MM.1S (cell line): Measurements from ENCODE around the gene LRRC63.

Experiments
- DNase-seq: peaks from one replicate; pipeline ENCODE4 v3.0.0-alpha.2; 2015
- H2AFZ ChIP-seq: fragments of 300-600 bp; sonication (generic); 2 replicates; pipeline ENCODE4 v1.6.0; 2016; ENCODE audit warnings: antibody characterized with exemption, low read length
- H3F3A ChIP-seq: fragments of 300-600 bp; sonication (generic); 2 replicates; pipeline ENCODE4 v1.6.1; 2016; ENCODE audit warnings: mild to moderate bottlenecking, antibody characterized with exemption, low read length, moderate library complexity, mixed read lengths; ENCODE audit not compliant: insufficient read depth
- H3K27ac ChIP-seq: fragments of 300-600 bp; sonication (generic); 2 replicates; pipeline ENCODE4 v1.5.1; 2016; ENCODE audit warnings: mild to moderate bottlenecking, low read length
- H3K27me3 ChIP-seq: fragments of 300-600 bp; sonication (generic); replicated peaks from 2 replicates; pipeline ENCODE4 v1.6.0; 2016; ENCODE audit warnings: low read length; ENCODE audit not compliant: insufficient read depth
- H3K36me3 ChIP-seq: fragments of 300-600 bp; sonication (generic); replicated peaks from 2 replicates; pipeline ENCODE4 v1.6.1; 2016; ENCODE audit warnings: mild to moderate bottlenecking, low read length, mixed read lengths; ENCODE audit not compliant: insufficient read depth
- H3K4me1 ChIP-seq: fragments of 300-600 bp; sonication (generic); 2 replicates; pipeline ENCODE4 v1.6.1; 2016; ENCODE audit warnings: low read length, mixed read lengths
- H3K4me2 ChIP-seq: fragments of 300-600 bp; sonication (generic); 2 replicates; pipeline ENCODE4 v1.6.0; 2016; ENCODE audit warnings: low read depth, low read length
- H3K4me3 ChIP-seq: fragments of 300-600 bp; sonication (generic); 2 replicates; pipeline ENCODE4 v1.5.1; 2016; ENCODE audit warnings: low read length, mixed read lengths
- H3K79me2 ChIP-seq: fragments of 300-600 bp; sonication (generic); 2 replicates; pipeline ENCODE4 v1.6.1; 2016; ENCODE audit warnings: mixed run types, low read length, mixed read lengths
- H3K9ac ChIP-seq: fragments of 300-600 bp; sonication (generic); 2 replicates; pipeline ENCODE4 v1.6.1; 2016; ENCODE audit warnings: low read length, mixed read lengths
- H3K9me2 ChIP-seq: fragments of 300-600 bp; sonication (generic); replicated peaks from 2 replicates; pipeline ENCODE4 v1.6.1; 2016; ENCODE audit warnings: mild to moderate bottlenecking, low read length, mixed read lengths; ENCODE audit not compliant: insufficient read depth
- H3K9me3 ChIP-seq: fragments of 300-600 bp; sonication (generic); replicated peaks from 2 replicates; pipeline ENCODE4 v1.6.1; 2016; ENCODE audit warnings: mild to moderate bottlenecking, low read length, mixed read lengths; ENCODE audit not compliant: insufficient read depth
- H4K20me1 ChIP-seq: fragments of 300-600 bp; sonication (generic); 2 replicates; pipeline ENCODE4 v1.6.1; 2016; ENCODE audit warnings: mild to moderate bottlenecking, low read length, moderate library complexity, mixed read lengths; ENCODE audit not compliant: insufficient read depth
- CTCF ChIP-seq: fragments of 300-600 bp; sonication (generic); IDR thresholded peaks from 2 replicates; pipeline ENCODE4 v1.5.1; 2016; ENCODE audit warnings: antibody characterized with exemption, low read length, mixed read lengths
- EZH2 ChIP-seq: fragments of 300-600 bp; sonication (generic); optimal IDR thresholded peaks from 2 replicates; pipeline ENCODE3; 2017; ENCODE audit warnings: low read depth, mild to moderate bottlenecking, antibody characterized with exemption, low read length, mixed read lengths
- EZH2phosphoT487 ChIP-seq: fragments of 300-600 bp; sonication (generic); IDR thresholded peaks from 2 replicates; pipeline ENCODE4 v1.6.1; 2018; ENCODE audit warnings: antibody characterized with exemption, low read length

Gene LRRC63

GRCh38 chr13:46170687-46171086 lies 41.0 kb upstream of the LRRC63 start:
- Histone ChIP-seq H3K4me3 (no peak overlapping the region), H3K4me1 (peaks cover 86% of the 10 kb centered on the region), H3K4me2 (peak overlapping the region; percentile 37; the same call in 1 of the 2 replicates), H3K27ac (no peak overlapping the region), H3F3A (peaks cover 39% of the 10 kb centered on the region), H3K9ac (no peak overlapping the region), H3K9me2 (no peaks in the 10 kb centered on the region), H3K27me3 (no peaks in the 10 kb centered on the region), H2AFZ (no peak overlapping the region), H4K20me1 (peaks cover 94% of the 10 kb centered on the region), H3K36me3 (no peaks in the 10 kb centered on the region), H3K79me2 (peaks cover 100% of the 10 kb centered on the region), H3K9me3 (no peaks in the 10 kb centered on the region)
- no peak for DNase-seq
- TF ChIP-seq EZH2phosphoT487 (no peak), CTCF (no peak), EZH2 (no peak)

- no peak overlapping the region for H3K4me3 ChIP-seq
- peak overlapping the region; percentile 37; the same call in 1 of the 2 replicates for H3K4me2 ChIP-seq
- no peaks in the 10 kb centered on the region for H3K9me2 ChIP-seq
- no peak for DNase-seq
- no peak overlapping the region for H2AFZ ChIP-seq
- no peaks in the 10 kb centered on the region for H3K36me3 ChIP-seq
- no peak for TF ChIP-seq CTCF
- TF ChIP-seq EZH2: no peak
- no peak for TF ChIP-seq EZH2phosphoT487
- H3K27ac ChIP-seq: no peak overlapping the region
- H3K27me3 ChIP-seq: no peaks in the 10 kb centered on the region
- H3K9me3 ChIP-seq: no peaks in the 10 kb centered on the region
- peaks cover 92% of the 10 kb centered on the region for H4K20me1 ChIP-seq
- H3K4me1 ChIP-seq: peaks cover 90% of the 10 kb centered on the region
- no peak overlapping the region for H3K9ac ChIP-seq
- H3F3A ChIP-seq: peaks cover 34% of the 10 kb centered on the region
- peaks cover 100% of the 10 kb centered on the region for H3K79me2 ChIP-seq
Measured at GRCh38 chr13:46171217-46171616, 40.5 kb upstream of the LRRC63 start.

DNA sequence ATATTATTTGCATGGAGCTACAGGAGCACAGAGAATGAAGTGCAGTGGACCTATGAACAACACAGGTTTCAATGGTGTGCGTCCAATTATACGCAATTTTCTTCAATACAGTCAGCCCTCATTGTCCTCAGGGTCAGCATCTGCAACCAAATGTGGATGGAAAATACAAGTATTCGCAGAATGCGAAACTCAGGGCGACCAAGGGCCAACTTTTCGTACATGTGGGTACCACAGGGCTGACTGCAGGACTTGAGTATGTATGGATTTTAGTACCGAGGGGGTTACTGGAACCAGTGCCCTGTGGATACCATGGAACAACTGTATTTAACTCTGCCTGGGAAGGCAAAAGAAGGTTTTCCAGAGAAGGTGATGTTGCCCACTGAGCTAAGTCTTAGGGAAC lies 40.0 kb upstream of the LRRC63 start:
- H3K9me3 ChIP-seq: no peaks in the 10 kb centered on the region
- H3K9me2 ChIP-seq: no peaks in the 10 kb centered on the region
- no peaks in the 10 kb centered on the region for H3K36me3 ChIP-seq
- H3K4me3 ChIP-seq: no peak overlapping the region
- no peak overlapping the region for H3K9ac ChIP-seq
- H3K27ac ChIP-seq: no peak overlapping the region
- peak overlapping the region; percentile 37; the same call in 1 of the 2 replicates for H3K4me2 ChIP-seq
- no peak for TF ChIP-seq EZH2phosphoT487
- no peak overlapping the region for H2AFZ ChIP-seq
- H4K20me1 ChIP-seq: peaks cover 86% of the 10 kb centered on the region
- no peak for DNase-seq
- peaks cover 29% of the 10 kb centered on the region for H3F3A ChIP-seq
- H3K79me2 ChIP-seq: peaks cover 100% of the 10 kb centered on the region
- peaks cover 90% of the 10 kb centered on the region for H3K4me1 ChIP-seq
- no peaks in the 10 kb centered on the region for H3K27me3 ChIP-seq

GRCh38 chr13:46172531-46172991 lies 39.2 kb upstream of the LRRC63 start:
- Histone ChIP-seq H3K4me3 (no peak overlapping the region), H3K9me2 (no peaks in the 10 kb centered on the region), H3K4me2 (peak overlapping the region; percentile 43; the same call in 1 of the 2 replicates), H3K9ac (no peak overlapping the region), H3K36me3 (no peaks in the 10 kb centered on the region), H4K20me1 (peaks cover 78% of the 10 kb centered on the region), H3K4me1 (peaks cover 81% of the 10 kb centered on the region), H3K9me3 (no peaks in the 10 kb centered on the region), H2AFZ (no peak overlapping the region), H3K79me2 (peaks cover 100% of the 10 kb centered on the region), H3K27ac (peak overlapping the region; percentile 27; the same call in 1 of the 2 replicates), H3K27me3 (no peaks in the 10 kb centered on the region), H3F3A (peaks cover 24% of the 10 kb centered on the region)
- peak; percentile 30 for DNase-seq
- TF ChIP-seq CTCF: no peak
- no peak for TF ChIP-seq EZH2
- no peak for TF ChIP-seq EZH2phosphoT487
